GM18909 (cell line): ENCODE measurements around the gene ARMC3.
A peak's percentile ranks its signal among the peaks of the same experiment; 100 is the strongest.
"Not testable (repeated sequence)": the region's sequence is repeated elsewhere in the genome, so short reads cannot be mapped to it uniquely, and the experiment has no call there.

Experiments used
- ATAC-seq: cut with Tn5 transposase; IDR thresholded peaks from one replicate; pipeline ENCODE4 v1.9.1; 2021; ENCODE audit warnings: mild to moderate bottlenecking; ENCODE audit not compliant: unreplicated experiment, poor library complexity

ARMC3 gene

DNA sequence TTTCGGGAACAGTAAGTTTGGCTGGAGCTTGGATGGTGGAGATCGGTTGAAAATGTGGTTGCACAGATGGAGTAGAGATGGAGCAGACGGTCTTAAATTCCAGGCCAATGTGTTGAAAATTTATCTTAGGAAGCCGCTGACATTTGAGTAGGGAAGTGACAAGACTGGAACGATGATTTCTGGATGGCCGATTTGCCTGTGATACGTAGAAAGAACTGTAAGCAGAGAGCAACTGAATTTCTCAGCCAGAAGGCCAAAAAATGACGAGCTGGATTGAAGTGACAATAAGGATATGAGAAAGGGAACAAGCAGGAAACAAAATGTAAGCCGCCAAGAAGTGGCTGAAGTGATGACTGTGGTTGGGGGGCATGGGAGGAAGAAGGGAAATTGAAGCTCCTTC lies 687 bp upstream of the ARMC3 start:
- ATAC-seq: no peak

DNA sequence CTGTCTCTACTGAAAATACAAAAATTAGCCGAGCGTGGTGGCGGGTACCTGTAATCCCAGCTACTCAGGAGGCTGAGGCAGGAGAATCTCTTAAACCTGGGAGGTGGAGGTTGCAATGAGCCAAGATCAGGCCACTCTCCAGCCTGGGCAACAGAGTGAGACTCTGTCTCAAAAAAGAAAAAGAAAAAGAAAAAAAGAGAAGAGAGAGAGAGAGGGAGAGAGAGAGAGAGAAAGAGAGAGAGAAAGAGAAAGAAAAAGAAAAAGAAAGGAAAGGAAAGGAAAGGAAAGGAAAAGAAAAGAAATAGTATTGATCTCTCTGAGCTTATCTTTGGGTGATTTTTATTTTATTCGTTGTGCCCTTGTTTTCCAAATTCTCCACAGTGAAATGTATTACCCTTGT lies 1.2 kb downstream of the ARMC3 start:
- ATAC-seq: not testable (repeated sequence)

DNA sequence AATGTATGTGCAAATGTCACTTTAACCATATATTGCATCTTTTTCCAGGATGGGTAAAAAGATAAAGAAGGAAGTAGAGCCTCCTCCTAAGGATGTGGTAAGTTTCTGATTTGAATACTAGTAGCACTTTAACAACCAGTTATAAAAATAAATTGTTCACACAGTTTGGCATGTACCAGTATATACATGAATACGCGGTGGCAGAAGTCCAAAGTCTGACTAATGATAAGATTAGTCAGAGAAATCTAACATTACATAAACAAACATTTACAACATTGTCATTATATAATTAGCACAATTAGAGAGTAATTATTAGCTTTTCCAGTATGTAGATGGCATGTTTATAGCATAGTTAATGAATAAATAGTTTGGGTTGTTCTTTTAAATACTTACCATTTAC lies 4.1 kb downstream of the ARMC3 start:
- peak; percentile 60 for ATAC-seq

DNA sequence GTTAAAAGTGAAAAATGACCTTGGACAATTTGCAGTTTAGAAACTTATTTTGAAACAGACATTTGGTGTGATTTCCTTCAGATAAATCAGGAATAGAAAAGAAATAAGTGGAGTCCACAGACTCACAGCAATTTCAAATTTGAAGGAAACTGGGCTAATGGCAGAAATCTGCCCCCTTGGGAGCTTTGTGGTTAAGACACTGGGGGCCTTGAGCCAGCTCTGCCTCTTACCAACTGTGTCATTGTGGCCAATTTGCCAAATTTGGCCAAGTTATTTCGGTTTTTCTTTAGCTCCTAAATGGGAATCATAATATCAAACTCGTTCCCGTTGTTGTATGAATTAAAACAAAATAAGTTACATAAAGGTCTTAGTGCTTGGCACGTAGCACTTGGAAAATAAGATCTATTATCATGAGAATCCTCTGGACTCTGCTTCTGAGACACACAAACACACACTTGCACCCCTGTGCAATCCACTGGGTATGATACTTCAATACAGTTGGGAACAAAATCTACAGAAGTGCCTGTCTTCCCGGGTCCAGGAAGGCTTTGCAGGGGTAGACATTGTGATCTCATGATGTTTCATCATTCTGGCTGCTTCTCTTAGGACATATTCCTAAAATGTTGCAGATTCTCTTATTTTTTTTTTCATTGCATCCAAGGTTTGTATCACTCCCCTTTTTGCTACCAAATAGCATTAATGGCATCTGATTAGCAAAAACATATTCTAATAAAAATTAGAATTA lies 4.9 kb downstream of the ARMC3 start:
- no peak for ATAC-seq

DNA sequence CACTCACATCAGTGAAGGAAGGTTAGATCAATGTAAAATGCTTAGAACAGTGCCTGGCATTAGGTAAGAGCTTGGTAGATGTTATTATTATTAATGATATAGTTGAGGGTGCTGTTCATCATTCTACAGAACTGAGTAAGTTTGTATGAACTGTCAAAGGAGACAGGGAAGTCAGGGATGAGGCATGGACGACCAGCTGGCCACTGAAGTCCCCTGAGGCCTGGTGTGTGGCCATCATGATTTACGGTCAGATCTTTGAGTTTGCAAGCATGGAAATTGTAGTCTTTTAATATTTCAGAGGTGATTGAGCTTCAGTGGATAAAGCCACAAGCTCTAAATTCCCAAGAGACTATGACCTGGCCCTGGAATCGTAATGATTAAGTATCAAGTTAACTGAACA lies 6.9 kb downstream of the ARMC3 start:
- no peak for ATAC-seq

DNA sequence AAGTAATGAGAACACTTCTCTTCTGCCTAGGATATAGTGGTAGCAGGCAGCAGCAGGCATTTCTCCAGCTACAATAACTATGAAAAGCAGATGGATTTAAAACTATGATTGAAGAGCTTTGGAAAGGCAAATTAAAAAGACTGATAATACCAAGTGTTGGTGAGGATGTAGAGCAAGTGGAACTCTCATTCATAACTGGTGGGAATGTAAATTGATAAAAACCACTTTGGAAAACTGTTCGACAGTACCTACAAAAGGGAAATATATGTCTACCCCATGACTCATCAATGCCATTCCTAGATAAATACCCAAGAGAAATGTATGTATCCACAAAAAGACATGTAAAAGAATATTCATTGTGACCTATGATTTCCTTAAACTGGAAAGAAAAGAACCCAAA lies 14.6 kb downstream of the ARMC3 start:
- ATAC-seq: no peak

DNA sequence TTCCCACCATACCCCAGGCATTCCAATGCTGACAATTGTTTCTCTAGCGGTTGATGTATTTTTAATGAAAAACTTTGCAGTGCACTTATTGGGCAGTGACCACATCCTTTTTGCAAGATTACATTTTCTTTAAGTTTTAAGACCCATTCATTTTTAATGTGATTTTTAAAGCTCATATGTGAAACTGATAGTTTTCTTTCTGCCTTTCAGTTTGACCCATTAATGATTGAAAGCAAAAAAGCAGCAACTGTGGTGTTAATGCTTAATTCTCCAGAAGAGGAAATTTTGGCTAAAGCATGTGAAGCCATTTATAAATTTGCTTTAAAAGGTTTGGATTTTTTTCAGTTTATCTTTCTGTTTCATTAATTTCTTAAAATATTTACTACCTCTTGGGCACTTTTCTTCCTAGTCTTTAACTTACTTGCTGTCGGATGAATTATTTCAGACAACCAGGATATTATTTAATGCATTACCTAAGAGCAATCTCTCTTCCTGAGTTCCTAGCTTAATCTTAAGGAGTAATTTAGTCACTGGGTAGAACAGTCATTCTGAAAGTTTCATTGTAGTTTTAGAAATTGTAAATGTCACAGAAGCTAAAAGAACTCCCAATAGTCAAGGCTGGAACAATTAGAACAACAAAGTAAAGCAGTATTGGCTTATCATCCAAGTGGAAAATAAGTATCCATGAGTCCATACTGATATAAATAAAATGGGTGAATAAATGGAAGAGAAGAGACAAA lies 18.3 kb downstream of the ARMC3 start:
- peak; percentile 83 for ATAC-seq

DNA sequence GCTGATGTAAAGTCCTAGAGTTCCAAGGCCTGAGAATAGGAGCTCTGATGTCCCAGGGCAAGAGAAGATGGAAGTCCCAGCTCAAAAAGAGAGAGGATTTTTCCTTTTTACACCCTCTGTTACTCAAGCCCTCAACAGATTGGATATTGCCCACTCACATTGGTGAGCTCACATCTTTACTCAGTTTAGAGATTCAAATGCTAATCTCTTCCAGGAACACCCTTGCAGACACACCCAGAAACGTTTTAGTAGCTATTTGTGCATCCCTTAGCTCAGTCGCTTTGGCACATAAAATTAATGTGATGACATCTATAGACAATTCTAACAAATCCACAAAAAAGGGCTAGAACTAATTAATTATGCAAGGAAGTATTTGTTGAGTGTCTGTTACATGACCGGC lies 27.1 kb downstream of the ARMC3 start:
- ATAC-seq: no peak

DNA sequence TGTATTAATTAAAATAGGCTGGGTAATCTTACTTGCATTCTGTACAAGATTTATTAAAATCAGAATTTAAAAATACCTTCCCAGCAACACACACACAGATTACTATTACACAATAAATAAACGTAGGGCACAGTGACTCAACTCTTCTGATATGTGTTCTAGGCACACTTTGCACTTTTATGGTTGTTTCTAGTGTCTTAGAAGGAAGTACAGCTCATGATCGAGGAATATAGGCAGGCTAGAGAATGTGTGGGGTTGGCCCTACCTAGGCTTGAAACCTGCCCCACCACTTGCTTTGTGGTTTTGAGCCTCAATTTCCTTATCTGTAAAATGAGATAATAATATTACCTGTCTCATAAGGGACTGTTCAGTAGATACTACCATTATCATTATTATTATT lies 30.5 kb downstream of the ARMC3 start:
- ATAC-seq: no peak

DNA sequence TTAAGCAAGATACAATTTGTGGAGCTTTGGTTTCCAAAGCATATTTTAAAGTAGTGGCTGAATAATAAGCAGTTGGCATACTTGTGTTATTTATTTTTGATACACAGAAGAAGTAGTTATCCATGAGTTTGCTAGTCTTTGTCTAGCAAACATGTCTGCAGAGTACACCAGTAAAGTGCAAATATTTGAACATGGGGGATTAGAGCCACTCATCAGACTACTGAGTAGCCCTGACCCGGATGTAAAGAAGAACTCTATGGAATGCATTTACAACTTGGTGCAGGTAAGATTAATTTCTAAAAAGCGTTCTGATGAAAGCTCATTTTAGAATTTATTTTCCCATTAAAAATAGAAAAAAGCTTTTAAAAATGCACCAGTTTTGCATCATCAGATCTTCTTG lies 31.4 kb downstream of the ARMC3 start:
- no peak for ATAC-seq

DNA sequence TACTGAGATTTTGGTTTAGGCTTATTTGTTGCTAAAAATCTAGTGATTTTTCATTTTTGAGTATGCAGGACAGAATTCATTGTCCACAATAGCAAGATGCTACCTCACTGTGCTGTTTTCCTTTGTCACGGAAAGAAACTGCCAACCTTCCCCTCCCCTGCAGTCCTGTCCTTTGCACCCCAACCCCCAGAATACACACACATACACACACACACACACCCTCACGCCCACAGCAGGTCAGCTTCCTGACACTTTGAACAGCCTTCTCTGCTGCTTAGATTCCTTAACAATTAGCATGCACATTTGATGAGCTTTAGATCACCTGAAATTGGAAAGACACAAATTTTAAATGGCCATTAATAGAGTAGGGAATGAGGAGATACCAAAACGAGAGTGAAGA lies 32.1 kb downstream of the ARMC3 start:
- ATAC-seq: no peak

DNA sequence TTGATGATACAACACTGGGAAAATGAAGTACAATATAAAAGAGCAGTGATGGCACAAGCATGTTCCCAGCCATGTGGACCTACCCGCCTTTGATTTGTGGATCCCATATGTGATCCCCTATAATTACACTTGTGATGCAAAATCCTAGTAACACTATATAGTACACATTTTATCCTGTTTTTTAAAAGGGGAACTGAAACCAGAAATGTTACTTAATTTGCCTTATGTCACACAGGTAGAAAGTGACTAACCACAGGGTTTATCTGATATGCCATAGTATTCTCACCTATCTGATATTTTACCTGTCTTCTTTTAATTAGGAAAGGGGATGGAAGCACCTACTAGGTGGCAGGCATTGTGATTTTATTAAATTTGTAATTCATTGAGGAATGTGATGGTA lies 35.0 kb downstream of the ARMC3 start:
- no peak for ATAC-seq

DNA sequence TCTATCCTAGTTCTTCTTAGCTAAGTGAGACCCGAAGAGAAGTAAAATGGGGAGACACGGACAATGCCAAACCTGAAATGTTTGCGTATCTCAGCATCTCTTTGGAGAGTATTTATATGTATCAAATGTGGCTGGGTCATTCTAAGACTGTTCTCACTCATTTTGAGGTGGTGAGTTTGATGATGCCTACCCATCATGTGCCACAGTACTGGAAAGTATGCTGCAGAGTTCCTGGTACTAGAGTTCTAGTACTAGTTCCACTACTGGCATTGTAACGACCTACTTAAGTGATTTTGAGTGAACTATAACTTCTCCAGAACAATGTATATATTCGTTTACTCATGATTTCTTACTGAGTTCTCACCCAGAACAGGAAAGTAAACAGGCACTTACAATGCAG lies 41.9 kb downstream of the ARMC3 start:
- no peak for ATAC-seq

DNA sequence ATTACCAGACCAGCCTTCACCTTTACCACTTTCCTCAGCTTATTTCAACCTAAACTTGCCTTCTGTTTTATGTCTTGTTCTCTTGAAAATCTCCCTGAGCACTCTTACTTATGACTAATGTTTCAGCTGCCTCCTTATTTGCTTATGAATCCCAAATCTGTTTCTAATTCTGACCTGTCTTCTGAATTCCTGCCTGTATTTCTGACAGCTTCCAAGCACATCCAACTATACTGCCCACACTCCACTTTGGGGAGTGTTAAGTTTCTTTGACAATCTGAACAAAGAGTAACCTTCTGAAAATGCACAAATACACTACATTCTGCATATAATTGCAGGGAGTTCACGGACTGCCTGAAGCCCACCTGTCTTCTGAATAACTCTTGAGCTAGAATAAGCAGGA lies 48.7 kb downstream of the ARMC3 start:
- no peak for ATAC-seq

DNA sequence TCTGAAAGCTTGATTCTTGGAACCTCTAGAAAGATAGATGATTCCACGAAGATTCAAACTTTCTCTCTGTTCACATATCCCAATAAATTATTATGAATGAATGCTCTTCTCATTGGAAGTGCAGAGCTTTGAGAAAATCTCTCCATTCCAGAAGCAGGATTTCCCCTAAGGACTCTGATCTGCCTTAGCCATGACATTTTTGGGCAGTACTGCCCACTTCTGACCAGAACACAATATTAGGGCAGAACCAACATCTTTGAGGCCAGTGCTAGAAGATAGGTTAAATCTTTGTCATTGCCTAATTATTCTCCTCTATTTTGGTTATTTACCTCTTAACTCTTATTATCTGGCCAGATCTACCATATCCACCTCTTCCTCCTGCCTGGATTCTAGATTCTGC lies 49.9 kb downstream of the ARMC3 start:
- ATAC-seq: no peak

DNA sequence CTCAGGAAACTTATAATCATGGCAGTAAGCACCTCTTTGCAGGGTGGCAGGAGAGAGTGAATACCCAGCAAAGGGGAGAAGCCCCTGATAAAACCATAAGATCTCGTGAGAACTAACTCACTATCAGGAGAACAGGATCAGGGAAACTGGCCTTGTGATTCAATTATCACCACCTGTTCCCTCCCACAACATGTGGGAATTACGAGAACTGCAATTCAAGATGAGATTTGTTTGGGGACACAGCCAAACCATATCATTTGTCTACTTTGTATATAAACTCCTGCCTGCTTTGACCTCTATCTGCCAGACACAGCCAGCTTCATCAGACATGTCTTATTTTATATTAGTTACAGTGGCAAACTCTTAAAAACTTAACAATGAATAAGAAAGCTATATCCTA lies 50.4 kb downstream of the ARMC3 start:
- ATAC-seq: no peak

DNA sequence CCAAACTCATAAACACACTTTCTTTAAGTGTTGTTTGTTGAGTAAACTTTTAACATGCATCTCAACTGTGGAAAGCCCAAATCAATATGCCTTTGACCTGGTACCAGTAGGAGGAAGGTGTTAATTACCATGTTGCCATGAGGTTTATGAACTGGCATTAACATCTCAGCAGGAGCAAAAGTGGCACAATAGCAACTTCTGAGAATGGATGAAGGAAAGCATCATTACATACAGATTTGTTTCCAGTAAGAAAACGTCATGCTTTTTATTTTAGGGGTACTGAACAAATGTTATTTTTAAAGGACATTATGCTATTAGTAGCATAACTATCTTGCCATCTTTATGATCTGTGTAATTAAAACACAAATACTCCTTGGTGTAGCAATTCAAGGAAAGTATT lies 51.1 kb downstream of the ARMC3 start:
- no peak for ATAC-seq

DNA sequence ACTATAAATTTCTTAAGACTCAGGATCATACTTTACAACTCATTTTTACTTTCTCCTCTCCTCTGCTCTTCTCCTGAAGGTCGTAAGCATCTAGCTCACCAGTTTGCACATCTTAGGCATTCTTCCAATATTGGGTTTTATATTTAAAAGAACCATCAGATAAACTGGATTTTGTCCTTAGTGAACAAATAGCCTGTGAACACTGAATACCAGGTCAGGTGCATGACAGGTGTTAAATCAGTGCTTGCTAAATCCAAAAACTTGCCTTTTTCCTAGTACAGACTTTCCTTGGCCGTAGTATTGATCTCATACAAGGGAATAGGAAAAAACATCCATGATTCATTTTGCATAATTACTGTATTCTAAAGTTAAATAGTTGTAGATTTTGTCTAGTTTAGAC lies 53.0 kb downstream of the ARMC3 start:
- ATAC-seq: no peak

DNA sequence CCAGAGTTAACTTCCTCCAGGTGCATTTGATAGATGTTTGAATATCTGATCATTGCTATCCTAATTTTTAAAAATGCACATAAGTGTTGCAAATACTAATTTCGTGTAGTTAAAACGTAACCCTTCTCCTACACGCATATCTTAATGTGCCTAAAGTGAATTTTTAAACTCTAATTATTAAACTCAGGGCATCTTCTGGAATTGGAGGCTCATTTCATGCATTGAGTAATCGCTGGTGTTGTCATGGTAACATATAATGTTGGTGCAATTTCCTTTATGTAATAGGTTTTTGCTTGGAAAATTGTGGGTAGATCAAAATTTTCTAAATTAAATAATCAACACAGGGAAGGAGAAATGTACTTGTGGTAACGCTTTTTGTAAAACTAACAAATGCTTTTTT lies 56.2 kb downstream of the ARMC3 start:
- ATAC-seq: no peak

DNA sequence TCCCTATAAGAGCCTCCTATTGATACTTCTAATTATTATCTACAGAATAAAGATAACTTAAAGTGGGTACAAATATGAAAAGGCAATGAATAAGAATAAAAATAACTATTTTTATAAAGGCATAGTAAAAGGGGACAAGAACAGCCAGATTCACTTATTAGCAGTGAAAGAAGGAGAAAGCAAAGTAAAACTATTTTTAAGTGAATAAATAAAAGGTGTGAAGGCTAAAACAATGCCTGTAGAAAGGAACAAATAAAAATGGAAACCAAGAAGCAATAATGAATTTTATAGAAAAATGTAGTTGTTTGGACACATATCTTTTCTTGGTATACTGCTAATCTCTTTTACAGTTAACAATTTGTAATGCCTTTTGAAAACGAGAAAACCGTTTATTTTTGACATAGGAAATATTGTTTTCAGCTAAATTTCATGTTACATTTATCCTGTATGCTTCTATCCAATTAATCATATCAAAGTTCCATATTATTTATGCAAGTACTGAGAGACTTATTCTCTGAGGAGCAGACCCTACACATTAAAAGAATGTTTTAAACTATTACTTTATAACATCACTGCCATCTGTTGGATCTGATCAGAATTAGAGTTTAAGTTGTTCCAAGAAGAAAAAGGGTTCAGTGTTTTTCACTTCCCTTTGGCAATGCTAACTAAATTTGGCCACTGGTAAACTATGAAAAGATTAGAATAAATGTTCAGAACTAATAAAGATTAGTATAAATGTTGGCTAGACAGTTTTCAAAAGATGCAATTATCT lies 59.1 kb downstream of the ARMC3 start:
- ATAC-seq: peak; percentile 59

DNA sequence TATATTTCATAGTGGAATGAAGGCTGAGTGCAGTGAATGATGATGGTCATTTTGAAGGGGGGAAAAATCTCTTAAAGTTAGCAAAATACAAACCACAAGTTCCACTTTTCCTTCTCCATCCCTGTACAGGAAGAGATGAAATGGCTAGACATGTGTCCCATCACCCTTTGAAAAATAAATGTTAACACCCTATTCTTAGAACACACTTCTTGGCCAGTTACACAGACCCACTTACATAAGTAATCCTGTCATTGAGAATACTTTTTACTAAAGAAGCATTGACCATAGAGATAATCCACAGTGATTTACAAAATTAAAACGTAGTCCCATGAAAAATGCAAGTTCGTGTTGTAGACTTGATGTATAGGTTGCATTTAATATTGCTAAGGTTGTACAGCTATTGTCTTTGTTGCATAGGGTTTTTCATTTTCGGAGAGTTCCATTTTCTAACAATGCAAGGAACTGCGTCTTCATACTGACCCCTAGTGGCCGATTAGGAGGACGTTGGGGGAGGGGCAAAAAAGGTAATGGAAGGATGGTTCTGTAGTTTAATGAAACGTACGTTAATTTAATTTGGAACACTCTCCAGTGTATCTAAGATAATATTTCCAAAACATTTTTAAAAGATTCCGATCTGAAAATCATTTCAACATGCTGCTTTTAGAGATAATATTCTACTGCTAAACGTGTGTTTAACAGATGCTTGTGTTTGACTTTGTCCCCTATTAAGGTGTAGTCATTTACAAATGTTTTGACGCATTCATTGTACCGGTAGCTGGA lies 60.9 kb downstream of the ARMC3 start:
- ATAC-seq: peak; percentile 63
